A673 (cell line): ENCODE measurements around the gene SAP25. TPM values are rescaled to one million over a fixed set of nuclear protein-coding genes. Genes with fewer than 3 reads are reported as not detected.

Experiments used
- BruUV-seq: library from RNA; stranded (reverse); fragments of 400-500 nt; replicated peaks from 2 replicates; lab custom pipeline; 2021; lab: Mats Ljungman, UMichigan
- CTCF ChIA-PET: fragments of 300-600 bp; sonication (Branson Sonifier 250); formaldehyde crosslinking; loops from one replicate; lab custom pipeline; 2022; ENCODE audit warnings: antibody characterized with exemption; lab: Charles Lee
- POLR2A ChIA-PET: fragments of 300-600 bp; sonication (Branson Sonifier 250); formaldehyde crosslinking; loops from one replicate; lab custom pipeline; 2022; ENCODE audit warnings: antibody characterized with exemption; ENCODE audit not compliant: low non-redundant PET; lab: Charles Lee
- DNase-seq: peaks from one replicate; pipeline ENCODE4 v3.0.0-alpha.2; 2015; ENCODE audit warnings: low spot score
- H3K27ac ChIP-seq: fragments of 200-600 bp; sonication (generic); 2 replicates; pipeline ENCODE4 v1.5.1; 2016; ENCODE audit warnings: mixed run types, low read depth, mild to moderate bottlenecking, mixed read lengths, antibody characterized with exemption, low read length; ENCODE audit not compliant: poor library complexity, severe bottlenecking
- H3K27me3 ChIP-seq: fragments of 200-600 bp; sonication (generic); replicated peaks from 2 replicates; pipeline ENCODE4 v1.6.1; 2017; ENCODE audit warnings: mixed run types, low read depth, mild to moderate bottlenecking, mixed read lengths, antibody characterized with exemption, low read length; ENCODE audit not compliant: insufficient read depth, poor library complexity
- H3K36me3 ChIP-seq: fragments of 200-600 bp; sonication (generic); 2 replicates; pipeline ENCODE4 v1.6.1; 2016; ENCODE audit warnings: mixed run types, mild to moderate bottlenecking, mixed read lengths, antibody characterized with exemption, low read length; ENCODE audit not compliant: insufficient read depth, poor library complexity, severe bottlenecking
- H3K4me1 ChIP-seq: fragments of 200-600 bp; sonication (generic); 2 replicates; pipeline ENCODE4 v1.6.1; 2017; ENCODE audit warnings: mixed run types, mild to moderate bottlenecking, mixed read lengths, antibody characterized with exemption, low read length; ENCODE audit not compliant: insufficient read depth, poor library complexity, severe bottlenecking
- H3K4me3 ChIP-seq: fragments of 200-600 bp; sonication (generic); 2 replicates; pipeline ENCODE4 v1.5.1; 2016; ENCODE audit warnings: low read depth, mixed run types, mild to moderate bottlenecking, mixed read lengths, low read length; ENCODE audit not compliant: poor library complexity, severe bottlenecking
- H3K9me3 ChIP-seq: fragments of 200-600 bp; sonication (generic); 2 replicates; pipeline ENCODE4 v1.6.1; 2016; ENCODE audit warnings: mixed run types, low read depth, mild to moderate bottlenecking, mixed read lengths, antibody characterized with exemption, low read length; ENCODE audit not compliant: poor library complexity, severe bottlenecking
- EZH2 ChIP-seq: fragments of 200-600 bp; sonication (generic); IDR thresholded peaks from 2 replicates; pipeline ENCODE4 v1.6.1; 2017; ENCODE audit warnings: borderline replicate concordance, low read depth, mild to moderate bottlenecking, mixed read lengths, antibody characterized with exemption, low read length; ENCODE audit not compliant: poor library complexity, severe bottlenecking
- intact Hi-C: fragments of 100-400 bp; cut with micrococcal nuclease; formaldehyde crosslinking; loops from one replicate; pipeline ENCODE4 v1.10.0; 2022; ENCODE audit not compliant: unreplicated experiment
- total RNA-seq: library from RNA; stranded (reverse); gene quantifications from 2 replicates; pipeline ENCODE4 v1.2.3, GENCODE V29; 2021
- TF ChIP-seq, protein P1 (sequence below): fragments of 300-800, 200-600 bp; sonication (generic); conservative IDR thresholded peaks from 2 replicates; pipeline ENCODE4 v1.5.1; 2017; ENCODE audit warnings: low read depth, mild to moderate bottlenecking, antibody characterized with exemption, low read length, moderate library complexity, mixed read lengths

The SAP25 gene
- total RNA-seq, 1 experiment from 2014 or later = 1.7 TPM

DNA sequence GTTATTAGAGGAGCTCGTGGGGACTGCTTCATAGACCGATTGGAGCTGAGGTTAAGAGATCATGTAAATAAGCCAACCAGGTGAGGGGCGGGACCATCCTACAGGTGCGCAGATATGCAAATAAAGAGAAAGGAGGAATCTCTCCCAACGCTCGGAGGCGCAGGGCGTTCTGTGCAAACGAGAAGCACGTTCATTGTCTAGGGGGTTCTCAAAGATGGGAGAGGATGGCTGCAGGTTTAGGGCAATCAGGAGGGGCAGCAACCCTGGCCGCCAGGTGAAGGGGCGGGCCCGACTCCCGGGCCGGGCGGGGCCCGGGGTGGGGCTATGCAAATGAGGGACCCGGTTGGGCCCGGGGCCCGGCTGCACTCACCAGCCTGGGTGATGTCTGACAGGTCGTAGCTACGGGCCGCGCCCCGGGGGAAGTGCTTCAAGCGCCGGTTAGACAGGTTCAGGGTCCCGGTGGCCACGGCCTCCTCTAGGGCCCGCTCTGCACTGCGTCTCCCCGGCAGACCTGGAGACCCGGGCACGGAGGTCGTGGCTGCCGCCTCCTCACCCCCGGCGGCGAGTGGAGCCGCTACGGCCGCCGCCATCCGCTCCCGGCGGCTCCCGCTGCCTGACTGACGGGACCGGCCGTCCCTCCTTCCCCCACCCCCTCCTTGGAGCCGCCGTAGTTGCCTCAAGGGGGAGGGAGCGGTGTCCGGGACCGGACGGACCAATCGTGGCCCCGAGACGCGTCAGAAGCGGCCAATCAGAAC is 12.0 kb upstream of the SAP25 start, which contains the start of gene LRCH4:
TSS of gene LRCH4 (minus strand) at position 619 of the 755 bp plus-strand sequence. CDS start at position 590, 29 bp downstream.
- H3K36me3 ChIP-seq = peaks cover 19% of the 10 kb centered on the region
- ChIA-PET CTCF (interaction anchor here (0.6 to 0.9 kb wide), 5 partner anchors 25 to 120 kb away, joined by 3 to 9 read pairs (median 5); partner anchors contain the start of gene POP7), POLR2A (interaction anchor here (0.6 to 1.1 kb wide), 4 partner anchors 18 to 266 kb away, joined by 3 to 15 read pairs (median 3); partner anchors contain the start of gene SLC12A9)
- peak within 1 kb of the TSS; percentile 96 for H3K27ac ChIP-seq
- H3K4me1 ChIP-seq = peaks cover 24% of the 10 kb centered on the region
- no peaks in the 10 kb centered on the region for H3K27me3 ChIP-seq
- BruUV-seq = no TSS peak
- no peaks in the 10 kb centered on the region for H3K9me3 ChIP-seq
- DNase-seq = no peak
- no peak for TF ChIP-seq EZH2
- TF ChIP-seq, protein P1, sequence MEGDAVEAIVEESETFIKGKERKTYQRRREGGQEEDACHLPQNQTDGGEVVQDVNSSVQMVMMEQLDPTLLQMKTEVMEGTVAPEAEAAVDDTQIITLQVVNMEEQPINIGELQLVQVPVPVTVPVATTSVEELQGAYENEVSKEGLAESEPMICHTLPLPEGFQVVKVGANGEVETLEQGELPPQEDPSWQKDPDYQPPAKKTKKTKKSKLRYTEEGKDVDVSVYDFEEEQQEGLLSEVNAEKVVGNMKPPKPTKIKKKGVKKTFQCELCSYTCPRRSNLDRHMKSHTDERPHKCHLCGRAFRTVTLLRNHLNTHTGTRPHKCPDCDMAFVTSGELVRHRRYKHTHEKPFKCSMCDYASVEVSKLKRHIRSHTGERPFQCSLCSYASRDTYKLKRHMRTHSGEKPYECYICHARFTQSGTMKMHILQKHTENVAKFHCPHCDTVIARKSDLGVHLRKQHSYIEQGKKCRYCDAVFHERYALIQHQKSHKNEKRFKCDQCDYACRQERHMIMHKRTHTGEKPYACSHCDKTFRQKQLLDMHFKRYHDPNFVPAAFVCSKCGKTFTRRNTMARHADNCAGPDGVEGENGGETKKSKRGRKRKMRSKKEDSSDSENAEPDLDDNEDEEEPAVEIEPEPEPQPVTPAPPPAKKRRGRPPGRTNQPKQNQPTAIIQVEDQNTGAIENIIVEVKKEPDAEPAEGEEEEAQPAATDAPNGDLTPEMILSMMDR = no peak
- intact Hi-C loops = loop anchor here (10.0 kb wide), 1 partner anchor 89 kb away; the partner anchor contains the start of gene GNB2
- H3K4me3 ChIP-seq = peak within 1 kb of the TSS; percentile 93

DNA sequence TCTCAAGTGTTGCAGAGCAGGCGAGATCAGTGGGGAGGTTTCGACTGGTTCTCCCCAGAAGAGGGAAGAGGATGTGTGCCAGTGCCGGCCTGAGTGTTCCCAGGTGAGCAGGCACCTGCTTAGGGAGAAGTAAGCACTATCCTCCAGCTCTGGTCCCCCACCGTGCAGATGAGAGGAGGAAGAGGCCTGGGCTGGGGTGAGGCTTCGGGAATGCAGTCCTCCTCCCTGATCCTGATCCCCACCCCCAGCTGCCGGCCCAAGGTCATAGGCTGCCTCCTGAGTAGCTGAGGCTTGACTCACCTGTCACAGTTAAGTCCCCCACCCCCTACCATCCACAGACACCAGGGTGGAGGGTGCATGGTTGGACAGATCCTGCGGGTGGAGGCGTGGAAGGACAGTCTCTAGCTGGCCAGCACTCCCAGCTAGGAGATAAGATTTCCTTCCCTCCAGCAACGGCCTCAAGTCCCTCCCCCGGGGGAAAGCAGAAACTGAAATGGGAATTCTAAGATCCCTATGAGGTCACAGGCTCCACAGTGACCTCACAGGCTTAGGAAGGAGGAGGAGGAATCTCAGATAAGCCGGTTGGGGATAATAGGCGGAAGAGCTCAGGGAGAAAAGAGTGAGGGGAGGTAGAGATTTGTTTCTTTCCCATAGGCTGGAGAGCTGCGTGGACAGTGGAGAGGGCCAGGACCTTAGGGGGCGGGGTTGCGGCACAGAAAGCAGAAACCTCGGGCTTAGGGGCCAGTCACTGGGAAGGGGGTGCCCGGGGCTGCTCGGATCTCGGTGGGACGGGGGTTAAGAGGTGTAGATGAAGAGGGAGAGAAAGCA is 11.2 kb upstream of the SAP25 start:
- peak; percentile 54 for DNase-seq
- BruUV-seq = TSS peak; percentile 37
- intact Hi-C loops = loop anchor here (10.0 kb wide), 1 partner anchor 90 kb away; the partner anchor contains the start of gene GNB2
- POLR2A ChIA-PET = no interaction called here
- Histone ChIP-seq H3K27ac (peak overlapping the region; percentile 96), H3K9me3 (no peaks in the 10 kb centered on the region), H3K36me3 (peaks cover 24% of the 10 kb centered on the region), H3K27me3 (no peaks in the 10 kb centered on the region), H3K4me3 (peak overlapping the region; percentile 93), H3K4me1 (peaks cover 19% of the 10 kb centered on the region)
- CTCF ChIA-PET = interaction anchor here (0.5 to 0.6 kb wide), 2 partner anchors 115 to 243 kb away, joined by 3 to 7 read pairs; partner anchors contain the start of gene EPHB4
- no peak for TF ChIP-seq EZH2
- TF ChIP-seq, protein P1 = no peak

DNA sequence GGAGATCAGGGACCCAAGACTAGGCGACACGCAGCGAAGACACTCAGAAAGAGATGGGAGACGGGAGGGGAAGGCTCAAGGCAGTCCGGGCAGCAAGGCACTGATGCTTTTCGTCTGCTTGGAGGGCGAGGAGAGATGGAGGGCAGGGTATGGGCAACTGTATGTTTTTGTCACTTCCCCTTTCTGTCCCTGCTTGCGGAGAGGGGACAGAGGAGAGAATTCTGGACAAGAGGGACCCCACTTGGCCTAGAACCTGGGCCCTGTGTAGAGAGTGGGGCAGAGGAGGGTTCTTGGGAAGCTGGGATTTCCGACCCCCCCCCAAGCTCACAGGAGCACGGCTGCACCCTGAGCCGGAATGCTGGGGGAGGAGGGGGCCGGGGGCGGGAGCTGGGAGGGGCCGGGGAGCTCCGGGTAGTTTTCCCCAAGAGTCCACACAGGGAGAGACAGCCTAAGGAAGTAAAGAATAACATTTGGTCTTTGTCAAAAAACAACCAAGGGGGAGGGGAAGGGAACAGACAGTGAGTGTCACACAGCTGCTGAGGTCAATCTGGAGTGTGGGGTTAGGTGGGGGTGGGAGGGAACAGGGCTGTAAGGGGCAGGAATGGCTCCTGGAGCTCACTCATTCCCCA is 10.5 kb upstream of the SAP25 start:
- CTCF ChIA-PET = interaction anchor here (0.5 to 0.6 kb wide), 2 partner anchors 114 to 243 kb away, joined by 3 to 7 read pairs; partner anchors contain the start of gene EPHB4
- no peak for DNase-seq
- Histone ChIP-seq H3K27ac (peak overlapping the region; percentile 96), H3K4me1 (peaks cover 19% of the 10 kb centered on the region), H3K4me3 (peak overlapping the region; percentile 93), H3K27me3 (no peaks in the 10 kb centered on the region), H3K36me3 (peaks cover 28% of the 10 kb centered on the region), H3K9me3 (no peaks in the 10 kb centered on the region)
- POLR2A ChIA-PET = no interaction called here
- intact Hi-C loops = loop anchor here (10.0 kb wide), 1 partner anchor 91 kb away; the partner anchor contains the start of gene GNB2
- BruUV-seq = no TSS peak
- TF ChIP-seq EZH2 = no peak
- TF ChIP-seq, protein P1 = no peak
